Muscle layer of colon (tissue), 2 donors: ENCODE results near the gene UBN1.

ENCODE experiments used
- H3K27ac ChIP-seq: one replicate; pipeline ENCODE4 v1.7.0; 2013; ENCODE audit warnings: low read depth, mild to moderate bottlenecking, low read length, moderate library complexity
- H3K27me3 ChIP-seq, 2 donors: one replicate each; pipeline ENCODE4 v1.7.0; 2013; ENCODE audit warnings: low read length in 2 of 2, mild to moderate bottlenecking in 2 of 2; ENCODE audit not compliant: insufficient read depth in 2 of 2, control insufficient read depth in 1 of 2
- H3K36me3 ChIP-seq: one replicate; pipeline ENCODE4 v1.7.0; 2013; ENCODE audit warnings: mild to moderate bottlenecking, low read length; ENCODE audit not compliant: insufficient read depth
- H3K4me1 ChIP-seq: one replicate; pipeline ENCODE4 v1.7.0; 2013; ENCODE audit warnings: mild to moderate bottlenecking, low read length; ENCODE audit not compliant: insufficient read depth
- H3K4me3 ChIP-seq, 2 donors: one replicate each; pipeline ENCODE4 v1.7.0; 2013; ENCODE audit warnings: low read length in 2 of 2, low read depth in 1 of 2, mild to moderate bottlenecking in 1 of 2, moderate library complexity in 1 of 2
- H3K9ac ChIP-seq: one replicate; pipeline ENCODE4 v1.7.0; 2013; ENCODE audit warnings: low read length
- H3K9me3 ChIP-seq: one replicate; pipeline ENCODE4 v1.7.0; 2013; ENCODE audit warnings: mild to moderate bottlenecking, low read length
- donor health status: abdominal sarcoma.
- donor health status: Adenocarcinoma of cecum.

Gene UBN1

GRCh38 chr16:4826980-4827379 lies 20.3 kb upstream of the UBN1 start:
- Histone ChIP-seq H3K4me3 (no peak overlapping the region), H3K27ac (no peak overlapping the region), H3K36me3 (peaks cover 80% of the 10 kb centered on the region), H3K27me3 (no peaks in the 10 kb centered on the region), H3K9me3 (no peaks in the 10 kb centered on the region), H3K9ac (no peak overlapping the region), H3K4me1 (no peaks in the 10 kb centered on the region)

DNA sequence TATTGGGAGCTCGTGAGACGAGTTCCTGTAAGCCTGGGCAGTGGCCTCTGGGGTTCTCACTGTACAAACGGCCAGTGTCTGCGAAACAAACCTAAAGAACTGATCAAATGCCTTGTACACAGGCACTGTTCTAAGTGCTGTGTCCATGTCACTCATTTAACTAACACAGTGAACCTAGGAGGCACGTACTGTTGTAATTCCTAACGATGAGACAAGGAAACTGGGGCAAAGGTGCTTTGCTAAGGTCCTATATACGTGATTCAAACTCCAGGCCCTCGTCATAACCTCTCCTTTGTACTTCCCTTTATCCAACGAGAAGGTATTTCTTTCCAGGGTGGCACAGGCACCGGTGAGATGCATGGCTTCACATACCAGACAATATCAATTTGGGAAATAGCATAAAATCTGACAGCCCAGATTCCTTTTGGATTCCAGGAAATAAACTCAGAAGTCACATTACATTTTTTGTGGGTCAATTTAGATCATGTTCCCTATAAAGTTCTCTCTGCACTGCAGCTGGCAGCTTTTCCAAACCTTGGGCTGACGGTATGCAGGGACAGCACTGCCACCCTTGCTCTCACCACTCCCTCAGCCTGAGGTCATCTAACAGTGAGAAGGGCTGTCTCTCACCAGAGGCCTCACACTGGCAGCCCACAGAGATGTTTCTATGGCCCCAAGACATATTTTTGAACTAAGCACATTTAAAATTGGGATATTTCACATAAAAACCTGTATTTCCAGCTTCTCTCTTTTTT lies 18.5 kb upstream of the UBN1 start:
- H3K9me3 ChIP-seq: no peaks in the 10 kb centered on the region
- no peak overlapping the region for H3K27ac ChIP-seq
- H3K9ac ChIP-seq: no peak overlapping the region
- H3K27me3 ChIP-seq: no peaks in the 10 kb centered on the region
- no peaks in the 10 kb centered on the region for H3K4me1 ChIP-seq
- no peak overlapping the region for H3K4me3 ChIP-seq
- peaks cover 80% of the 10 kb centered on the region for H3K36me3 ChIP-seq

DNA sequence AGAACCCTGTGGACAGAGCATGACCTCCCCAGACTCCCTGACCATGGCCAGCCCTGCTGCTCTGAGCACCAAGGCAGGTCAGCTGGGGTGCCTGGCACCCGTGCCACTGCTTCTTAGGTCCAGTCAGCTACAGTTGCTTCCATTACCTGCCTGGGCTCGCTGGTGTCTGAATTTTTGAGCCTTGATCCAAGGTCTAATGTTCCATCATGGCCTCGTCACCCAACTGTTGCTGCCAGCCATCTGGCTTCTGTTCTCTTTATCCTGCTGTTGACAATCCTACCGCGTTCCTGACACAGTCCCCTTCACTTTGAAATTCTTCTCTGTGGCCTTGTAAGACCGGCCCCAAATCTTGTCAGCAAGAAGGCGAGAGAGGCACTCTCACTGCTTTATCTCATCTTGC lies 16.9 kb upstream of the UBN1 start:
- Histone ChIP-seq H3K36me3 (peaks cover 71% of the 10 kb centered on the region), H3K27ac (no peak overlapping the region)

GRCh38 chr16:4831616-4832015 lies 15.7 kb upstream of the UBN1 start:
- Histone ChIP-seq H3K9ac (no peak overlapping the region), H3K9me3 (no peaks in the 10 kb centered on the region), H3K4me1 (no peaks in the 10 kb centered on the region), H3K27me3 (no peaks in the 10 kb centered on the region), H3K36me3 (peaks cover 70% of the 10 kb centered on the region), H3K4me3 (no peak overlapping the region), H3K27ac (no peak overlapping the region)

More for the DNA sequence above, 16.9 kb upstream of the UBN1 start:
- Histone ChIP-seq H3K9me3 (no peaks in the 10 kb centered on the region), H3K4me3 (no peak overlapping the region), H3K9ac (no peak overlapping the region), H3K4me1 (no peaks in the 10 kb centered on the region), H3K27me3 (no peaks in the 10 kb centered on the region)

DNA sequence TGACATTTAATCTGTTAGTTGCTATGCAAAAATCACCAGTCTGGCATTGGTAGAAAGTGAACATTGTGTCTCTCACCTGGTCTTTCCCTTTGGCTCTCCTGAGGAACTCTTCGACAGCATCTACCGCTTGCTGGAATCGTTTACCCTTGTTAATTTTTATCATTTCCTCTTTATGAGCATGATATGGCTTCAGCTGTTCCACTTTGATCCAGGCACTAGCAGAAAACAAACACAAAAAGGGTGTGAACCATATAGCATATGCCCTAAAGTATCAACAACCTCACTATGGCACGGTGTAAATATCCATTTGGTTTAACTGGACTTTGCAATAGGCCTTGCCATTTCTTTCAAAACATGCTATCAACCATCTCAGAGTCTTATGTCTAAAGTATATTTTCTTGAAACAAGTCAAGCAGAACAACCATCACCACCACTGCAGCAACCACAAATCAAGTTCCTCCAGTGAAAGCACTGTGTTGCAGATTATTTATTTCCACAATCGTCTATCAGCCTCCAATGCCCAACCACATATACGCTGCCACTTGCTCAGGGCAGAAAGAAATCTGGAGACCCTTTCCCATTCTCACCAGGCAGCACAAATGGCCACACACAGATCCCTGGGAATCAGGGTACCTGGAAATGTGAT lies 14.5 kb upstream of the UBN1 start:
- H3K4me1 ChIP-seq: no peaks in the 10 kb centered on the region
- H3K4me3 ChIP-seq: no peak overlapping the region
- no peak overlapping the region for H3K9ac ChIP-seq
- H3K27ac ChIP-seq: no peak overlapping the region
- H3K9me3 ChIP-seq: no peaks in the 10 kb centered on the region
- H3K27me3 ChIP-seq: no peaks in the 10 kb centered on the region
- peaks cover 71% of the 10 kb centered on the region for H3K36me3 ChIP-seq

DNA sequence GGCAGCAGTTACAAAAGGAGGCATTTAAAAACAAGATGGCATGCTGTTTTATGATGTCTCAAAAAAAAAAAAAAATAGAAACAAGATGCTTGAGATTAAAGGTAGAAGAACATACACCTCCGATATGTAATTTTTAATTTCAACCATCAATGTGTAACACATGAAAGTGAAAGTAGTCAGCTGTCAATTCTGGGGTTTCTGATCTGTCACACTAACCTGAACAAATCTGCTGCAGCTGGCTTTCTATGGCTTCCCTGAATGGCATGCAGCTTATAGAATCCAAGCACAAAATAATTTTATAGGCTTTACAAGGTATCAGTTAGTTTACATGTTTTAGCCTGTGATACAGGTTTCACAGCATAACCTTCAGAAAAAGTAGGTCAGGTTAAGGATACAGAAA lies 13.7 kb upstream of the UBN1 start:
- Histone ChIP-seq H3K9ac (no peak overlapping the region), H3K4me3 (no peak overlapping the region), H3K27me3 (no peaks in the 10 kb centered on the region), H3K27ac (no peak overlapping the region), H3K36me3 (peaks cover 73% of the 10 kb centered on the region), H3K4me1 (no peaks in the 10 kb centered on the region), H3K9me3 (no peaks in the 10 kb centered on the region)

- no peak overlapping the region for H3K4me3 ChIP-seq
- H3K4me1 ChIP-seq: no peaks in the 10 kb centered on the region
- H3K27ac ChIP-seq: no peak overlapping the region
- H3K9ac ChIP-seq: no peak overlapping the region
- no peaks in the 10 kb centered on the region for H3K9me3 ChIP-seq
- H3K27me3 ChIP-seq: no peaks in the 10 kb centered on the region
- peaks cover 77% of the 10 kb centered on the region for H3K36me3 ChIP-seq
Measured at GRCh38 chr16:4836727-4837126, 10.6 kb upstream of the UBN1 start.

GRCh38 chr16:4837733-4838501 lies 9.4 kb upstream of the UBN1 start:
- Histone ChIP-seq H3K27me3 (no peaks in the 10 kb centered on the region), H3K4me3 (no peak overlapping the region), H3K36me3 (peaks cover 75% of the 10 kb centered on the region), H3K9ac (no peak overlapping the region), H3K4me1 (no peaks in the 10 kb centered on the region), H3K9me3 (no peaks in the 10 kb centered on the region), H3K27ac (no peak overlapping the region)

DNA sequence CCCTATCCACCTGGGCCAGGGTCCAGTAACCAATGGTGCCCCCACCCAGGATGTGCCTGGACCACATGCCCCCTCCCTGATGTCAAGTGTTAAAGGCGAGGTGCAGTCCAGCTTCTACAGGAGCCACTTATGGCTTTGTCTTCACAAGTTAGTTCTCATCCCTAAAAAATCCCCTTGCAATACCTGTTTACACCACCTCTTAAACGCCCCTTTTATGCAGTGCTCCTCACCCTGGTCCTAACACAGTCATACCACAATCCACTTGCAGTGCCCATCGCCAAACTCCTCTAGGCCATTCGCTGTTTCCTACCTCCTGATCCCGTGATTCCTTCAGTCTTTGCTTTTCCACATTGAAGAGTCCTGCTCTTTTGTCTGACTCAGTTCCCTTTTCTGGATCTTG lies 7.3 kb upstream of the UBN1 start:
- no peak overlapping the region for H3K27ac ChIP-seq

DNA sequence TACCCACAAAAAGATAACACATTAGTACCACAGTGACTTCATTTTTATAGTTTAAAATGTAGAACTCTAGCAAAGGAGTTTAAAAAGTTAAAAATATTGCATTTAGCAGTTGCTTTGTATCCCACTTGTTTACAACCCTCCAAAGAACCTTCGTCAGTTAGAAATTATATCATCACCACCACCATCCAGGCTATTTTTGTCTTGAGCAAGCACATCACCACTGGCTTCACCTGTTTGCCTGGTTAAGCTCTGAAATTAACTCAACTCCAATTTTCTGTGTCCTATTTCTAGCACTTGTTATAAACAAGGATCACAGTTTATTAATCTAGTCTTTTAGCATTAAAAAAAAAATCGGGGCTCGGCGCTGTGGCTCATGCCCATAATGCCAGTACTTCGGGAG lies 6.3 kb upstream of the UBN1 start:
- Histone ChIP-seq H3K27ac (no peak overlapping the region), H3K36me3 (peaks cover 78% of the 10 kb centered on the region), H3K9me3 (no peaks in the 10 kb centered on the region), H3K4me3 (no peak overlapping the region), H3K9ac (no peak overlapping the region), H3K4me1 (peaks cover 8% of the 10 kb centered on the region), H3K27me3 (no peaks in the 10 kb centered on the region)

More for the DNA sequence above, 7.3 kb upstream of the UBN1 start:
- Histone ChIP-seq H3K9me3 (no peaks in the 10 kb centered on the region), H3K27me3 (no peaks in the 10 kb centered on the region), H3K4me1 (no peaks in the 10 kb centered on the region), H3K36me3 (peaks cover 77% of the 10 kb centered on the region), H3K4me3 (no peak overlapping the region), H3K9ac (no peak overlapping the region)

GRCh38 chr16:4846503-4846900 lies 779 bp upstream of the UBN1 start:
- Histone ChIP-seq H3K9me3 (no peaks in the 10 kb centered on the region), H3K27me3 (no peaks in the 10 kb centered on the region), H3K4me3 (peak overlapping the region; percentile 78 to 96), H3K27ac (peak overlapping the region; percentile 92), H3K9ac (peak overlapping the region; percentile 67), H3K4me1 (peaks cover 39% of the 10 kb centered on the region), H3K36me3 (peaks cover 28% of the 10 kb centered on the region)
